Measurements from ENCODE around the gene CUX1. TPM values are rescaled to one million over a fixed set of nuclear protein-coding genes. Genes with fewer than 3 reads are reported as not detected.

Gene CUX1
- total RNA-seq, 1 experiment from 2014 or later, result 53.5 TPM

DNA sequence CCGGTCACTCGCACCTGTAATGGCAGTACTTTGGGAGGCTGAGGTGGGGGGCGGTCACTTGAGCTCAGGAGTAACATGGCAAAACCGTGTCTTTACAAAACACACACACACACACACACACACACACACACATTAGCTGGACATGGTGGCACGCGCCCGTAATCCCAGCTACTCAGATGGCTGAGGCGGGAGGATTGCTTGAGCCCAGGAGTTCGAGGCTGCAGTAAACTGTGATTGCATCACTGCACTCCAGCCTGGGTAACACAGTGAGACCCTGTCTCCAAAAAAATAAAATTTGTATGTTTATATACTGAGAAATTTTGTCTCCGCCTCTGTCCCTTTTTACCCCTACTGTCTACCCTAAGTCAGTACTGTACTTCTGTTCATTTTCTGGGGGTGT, 86.6 kb downstream of the CUX1 start:
- Histone ChIP-seq H2BK20ac (ENCODE audit: low read depth, low read length, poor library complexity, severe bottlenecking) (no peak overlapping the region), H3K23ac (ENCODE audit: insufficient read length, low read depth, low read length) (no peak overlapping the region), H3K9ac (ENCODE audit: extremely low read depth, insufficient read length, low read length) (no peak overlapping the region), H3K9me3 (ENCODE audit: control insufficient read depth, low read depth, low read length) (no peaks in the 10 kb centered on the region), H3K23me2 (ENCODE audit: insufficient read length, low read depth, low read length, poor library complexity, severe bottlenecking) (no peaks in the 10 kb centered on the region), H4K91ac (ENCODE audit: insufficient read length, low read depth, low read length) (no peak overlapping the region), H4K5ac (ENCODE audit: insufficient read length, low read depth, low read length) (no peak overlapping the region), H4K8ac (replicated peaks; ENCODE audit: insufficient read length, low read depth, low read length) (no peak overlapping the region), H3K27ac (ENCODE audit: insufficient read length, low read depth, low read length) (no peak overlapping the region), H3T11ph (ENCODE audit: low read length) (no peak overlapping the region), H2AK5ac (ENCODE audit: insufficient read length, low read length) (no peak overlapping the region), H2BK5ac (ENCODE audit: insufficient read length, low read length) (no peak overlapping the region), H3K56ac (ENCODE audit: insufficient read length, low read depth, low read length) (no peak overlapping the region), H3K14ac (ENCODE audit: insufficient read depth, low read length) (no peak overlapping the region), H2BK15ac (ENCODE audit: low read depth, low read length) (no peak overlapping the region), H2BK120ac (ENCODE audit: low read depth, low read length, poor library complexity, severe bottlenecking) (no peak overlapping the region), H3K4me1 (ENCODE audit: insufficient read depth, low read length) (no peaks in the 10 kb centered on the region), H3K4me2 (ENCODE audit: insufficient read depth, insufficient read length, low read length) (no peak overlapping the region), H3K18ac (ENCODE audit: insufficient read length, low read depth, low read length) (no peak overlapping the region), H3K27me3 (ENCODE audit: insufficient read depth, low read length) (no peaks in the 10 kb centered on the region), H3K4ac (ENCODE audit: low read depth, low read length) (no peak overlapping the region), H4K20me1 (ENCODE audit: control insufficient read depth, insufficient read depth, insufficient read length) (no peaks in the 10 kb centered on the region), H3K79me2 (ENCODE audit: insufficient read depth, low read length) (peaks cover 32% of the 10 kb centered on the region), H3K79me1 (ENCODE audit: insufficient read depth, low read depth, low read length, poor library complexity, severe bottlenecking) (peaks cover 19% of the 10 kb centered on the region), H2AFZ (ENCODE audit: low read length) (no peak overlapping the region), H2BK12ac (ENCODE audit: insufficient read length, low read depth, low read length) (no peak overlapping the region)
- Mint-ChIP-seq H3K36me3 (ENCODE audit: insufficient read depth in 1 of 3, low read depth in 3 of 3) (peaks cover 0 to 5% (median 5%) of the 10 kb centered on the region in 3 experiments; a peak in 2 of 7 replicates), H3K4me3 (no peak overlapping the region), H3K27ac (no peak overlapping the region), H3K9me3 (no peaks in the 10 kb centered on the region), H3K4me1 (peaks cover 10 to 12% of the 10 kb centered on the region in 2 experiments), H3K27me3 (ENCODE audit: low read depth) (no peaks in the 10 kb centered on the region)
- TF ChIP-seq, protein P1, sequence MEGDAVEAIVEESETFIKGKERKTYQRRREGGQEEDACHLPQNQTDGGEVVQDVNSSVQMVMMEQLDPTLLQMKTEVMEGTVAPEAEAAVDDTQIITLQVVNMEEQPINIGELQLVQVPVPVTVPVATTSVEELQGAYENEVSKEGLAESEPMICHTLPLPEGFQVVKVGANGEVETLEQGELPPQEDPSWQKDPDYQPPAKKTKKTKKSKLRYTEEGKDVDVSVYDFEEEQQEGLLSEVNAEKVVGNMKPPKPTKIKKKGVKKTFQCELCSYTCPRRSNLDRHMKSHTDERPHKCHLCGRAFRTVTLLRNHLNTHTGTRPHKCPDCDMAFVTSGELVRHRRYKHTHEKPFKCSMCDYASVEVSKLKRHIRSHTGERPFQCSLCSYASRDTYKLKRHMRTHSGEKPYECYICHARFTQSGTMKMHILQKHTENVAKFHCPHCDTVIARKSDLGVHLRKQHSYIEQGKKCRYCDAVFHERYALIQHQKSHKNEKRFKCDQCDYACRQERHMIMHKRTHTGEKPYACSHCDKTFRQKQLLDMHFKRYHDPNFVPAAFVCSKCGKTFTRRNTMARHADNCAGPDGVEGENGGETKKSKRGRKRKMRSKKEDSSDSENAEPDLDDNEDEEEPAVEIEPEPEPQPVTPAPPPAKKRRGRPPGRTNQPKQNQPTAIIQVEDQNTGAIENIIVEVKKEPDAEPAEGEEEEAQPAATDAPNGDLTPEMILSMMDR (conservative IDR thresholded peaks at IDR 0.05), result no peak
- DNase-seq, result no peak
- no CpG with 5 or more reads among the region's 10 CpGs for WGBS (ENCODE audit: extremely low coverage, insufficient read length, low lambda C conversion rate)

All from H9 (cell line).